CD4-positive, alpha-beta T cell treated with Interferon gamma for 1 hour (primary cell): ENCODE measurements around the gene NEURL3.
"Not testable (repeated sequence)": the region's sequence is repeated elsewhere in the genome, so short reads cannot be mapped to it uniquely, and the experiment has no call there.

ENCODE experiments used
- DNase-seq: peaks from one replicate; pipeline ENCODE4 v3.0.0-alpha.2; 2020

Gene NEURL3

DNA sequence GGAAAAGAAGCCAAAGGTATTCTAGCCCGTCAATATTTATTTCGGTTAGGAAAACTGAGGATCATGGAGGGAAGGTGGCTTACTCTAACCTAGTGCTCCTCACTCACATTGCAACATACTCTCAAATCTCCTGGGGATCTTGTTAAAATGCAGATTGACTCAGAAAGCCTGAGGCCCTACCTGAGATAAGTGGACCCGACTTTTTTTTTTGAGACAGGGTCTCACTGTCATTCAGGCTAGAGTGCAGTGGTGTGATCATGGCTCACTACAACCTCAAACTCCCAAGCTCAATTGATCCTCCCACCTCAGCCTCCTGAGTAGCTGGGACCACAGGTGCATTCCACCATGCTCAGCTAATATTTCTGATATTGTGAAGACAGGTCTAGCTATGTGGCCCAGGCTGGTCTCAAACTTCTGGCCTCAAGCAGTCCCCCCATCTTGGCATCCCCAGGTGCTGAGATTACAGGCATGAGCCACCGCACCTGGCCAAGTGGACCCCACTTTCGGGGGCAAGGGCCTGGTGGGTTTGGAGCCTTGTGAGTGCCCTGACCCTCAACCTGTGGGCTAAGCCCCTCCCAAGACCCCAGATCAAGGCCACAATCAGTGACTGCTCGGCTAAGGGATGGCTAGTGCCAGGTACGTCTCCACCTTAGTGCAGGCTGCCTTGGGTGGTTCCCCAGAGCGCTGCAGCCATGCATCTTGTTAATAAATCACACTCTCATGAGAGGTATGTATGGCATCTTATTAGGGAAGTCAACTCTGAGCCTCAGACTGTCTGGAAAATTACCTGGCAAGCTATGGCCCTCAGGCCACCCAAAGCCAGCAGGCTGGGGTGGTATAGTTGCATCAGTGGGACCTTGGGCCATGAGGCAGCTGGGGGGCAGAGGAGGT is 1.1 kb upstream of the NEURL3 start:
- no peak for DNase-seq

DNA sequence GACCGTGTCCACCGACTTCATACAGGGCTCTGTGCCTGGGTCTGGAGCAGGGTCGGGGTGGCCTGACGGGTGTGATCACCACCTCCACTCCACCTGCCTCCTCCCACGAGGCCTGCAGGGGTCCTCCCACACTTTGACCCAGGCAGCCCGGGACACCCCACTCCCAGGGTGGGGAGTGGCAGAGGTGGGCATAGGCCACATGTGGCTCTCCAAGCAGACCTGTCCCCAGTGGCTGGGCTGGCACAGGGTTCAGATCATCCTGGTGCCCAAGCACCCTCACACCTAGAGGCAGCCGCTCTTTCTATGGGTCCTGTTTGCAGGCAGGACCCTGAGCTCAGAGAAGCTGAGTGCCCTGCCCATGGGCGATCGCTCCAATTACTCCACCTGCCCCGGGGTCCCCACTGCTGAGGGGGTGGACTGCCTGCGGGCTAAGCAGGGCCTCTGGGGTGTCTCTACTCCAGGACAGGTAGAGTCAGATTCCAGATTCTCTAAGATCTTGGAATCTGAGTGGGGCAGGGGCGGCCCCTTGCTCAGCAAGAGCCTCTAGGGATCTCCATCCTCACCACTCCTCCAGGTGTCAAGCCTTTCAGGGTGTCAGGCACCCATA is 1.4 kb downstream of the NEURL3 start:
- DNase-seq: no peak

DNA sequence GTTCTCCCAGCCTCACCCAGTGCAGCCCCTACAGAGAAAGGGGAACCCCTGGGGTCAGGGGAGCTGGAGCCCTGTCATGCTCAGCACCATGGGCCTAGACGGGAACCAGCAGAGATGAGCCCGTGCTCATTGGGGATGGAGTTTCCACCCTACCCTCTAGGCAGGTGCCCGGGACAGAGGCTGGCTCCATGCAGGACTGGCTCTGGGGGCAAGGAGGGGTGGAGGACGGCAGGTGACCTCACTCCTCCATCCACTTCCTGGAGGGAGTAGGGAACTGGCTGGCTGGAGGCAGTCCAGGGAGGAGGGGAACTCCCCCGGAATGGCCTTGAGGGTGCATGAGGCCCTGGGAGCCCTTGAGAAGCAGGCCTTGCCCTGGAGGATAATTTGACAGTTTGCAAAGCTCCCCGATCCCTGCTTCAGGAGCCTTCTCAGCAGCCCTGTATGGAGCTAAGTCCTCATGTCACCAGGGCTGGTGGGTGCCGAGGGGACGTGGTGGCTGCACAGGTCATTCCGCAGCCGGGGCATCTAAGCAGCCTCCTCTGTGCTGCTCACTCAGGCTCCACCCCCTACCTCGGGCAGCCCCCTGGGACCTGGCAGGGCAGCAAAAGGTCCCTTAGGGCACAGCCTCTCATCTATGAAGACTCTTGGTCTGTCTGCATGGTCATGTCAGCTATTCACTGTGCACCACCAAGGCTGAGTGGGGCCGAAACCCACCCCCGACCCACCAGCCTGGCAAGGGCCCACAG is 2.1 kb downstream of the NEURL3 start:
- no peak for DNase-seq

DNA sequence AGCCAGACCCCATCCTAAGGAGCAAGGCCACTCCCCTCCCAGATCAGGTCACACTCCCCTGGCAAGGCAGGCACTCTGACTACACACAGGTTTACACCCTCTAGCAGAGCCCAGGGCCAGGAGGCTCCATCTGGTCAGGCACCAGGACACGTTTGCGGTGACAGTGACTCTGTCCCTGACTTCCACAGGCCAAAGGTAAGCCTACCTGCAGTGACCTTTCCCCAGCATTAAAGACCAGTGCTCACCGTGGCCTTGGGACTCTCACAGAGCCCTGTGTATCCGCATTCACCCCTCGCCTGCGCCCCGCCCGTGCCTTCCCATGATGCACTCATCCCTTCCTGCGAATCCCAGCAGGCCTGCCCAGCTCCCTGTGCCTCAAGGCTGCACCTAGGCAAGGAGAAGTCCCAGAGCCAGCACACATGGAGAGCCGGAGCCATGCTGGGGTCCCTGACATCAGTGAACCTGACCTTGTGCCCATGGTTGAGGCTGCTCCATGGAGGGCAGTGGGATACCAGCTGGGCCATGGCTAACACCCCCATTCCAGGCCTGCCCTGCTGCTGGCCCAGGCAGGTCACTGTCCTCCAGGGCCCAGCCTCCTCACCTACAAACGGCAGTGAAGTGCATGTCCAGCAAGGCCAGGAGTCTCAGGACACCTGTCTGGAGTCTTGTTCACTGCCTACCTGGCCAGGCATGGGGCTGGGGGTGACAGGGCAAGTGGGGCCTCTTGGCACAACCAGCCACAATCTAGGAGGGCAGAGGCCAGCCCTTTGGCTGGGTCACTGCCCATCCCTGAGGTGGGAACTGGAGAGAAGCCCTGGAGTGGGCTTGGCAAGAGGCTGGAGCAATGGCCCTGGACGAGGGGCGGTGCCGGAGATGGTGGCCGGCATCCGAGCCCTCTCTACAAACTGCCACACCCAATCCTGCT is 3.0 kb downstream of the NEURL3 start:
- no peak for DNase-seq

DNA sequence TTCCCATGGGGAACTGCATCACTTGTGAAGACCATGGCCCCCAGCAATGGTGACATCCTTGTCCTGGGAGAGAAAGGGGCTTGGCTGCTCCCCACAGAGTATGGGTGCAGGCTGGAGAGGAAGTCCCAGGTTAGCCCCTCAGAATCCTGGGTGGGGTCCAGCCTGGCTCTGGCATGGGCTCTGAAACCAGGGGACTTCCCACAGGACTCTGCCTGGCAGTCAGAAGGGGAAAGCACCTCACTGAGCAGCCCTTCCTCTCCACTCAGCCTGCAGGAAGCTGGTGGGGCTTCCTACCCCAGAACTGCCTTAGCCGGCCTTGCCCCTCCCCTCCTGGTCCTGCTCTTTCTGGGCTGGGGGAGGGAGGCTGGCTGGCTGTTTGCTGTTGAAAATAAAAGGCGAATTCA is 3.7 kb downstream of the NEURL3 start:
- DNase-seq: peak; percentile 23

DNA sequence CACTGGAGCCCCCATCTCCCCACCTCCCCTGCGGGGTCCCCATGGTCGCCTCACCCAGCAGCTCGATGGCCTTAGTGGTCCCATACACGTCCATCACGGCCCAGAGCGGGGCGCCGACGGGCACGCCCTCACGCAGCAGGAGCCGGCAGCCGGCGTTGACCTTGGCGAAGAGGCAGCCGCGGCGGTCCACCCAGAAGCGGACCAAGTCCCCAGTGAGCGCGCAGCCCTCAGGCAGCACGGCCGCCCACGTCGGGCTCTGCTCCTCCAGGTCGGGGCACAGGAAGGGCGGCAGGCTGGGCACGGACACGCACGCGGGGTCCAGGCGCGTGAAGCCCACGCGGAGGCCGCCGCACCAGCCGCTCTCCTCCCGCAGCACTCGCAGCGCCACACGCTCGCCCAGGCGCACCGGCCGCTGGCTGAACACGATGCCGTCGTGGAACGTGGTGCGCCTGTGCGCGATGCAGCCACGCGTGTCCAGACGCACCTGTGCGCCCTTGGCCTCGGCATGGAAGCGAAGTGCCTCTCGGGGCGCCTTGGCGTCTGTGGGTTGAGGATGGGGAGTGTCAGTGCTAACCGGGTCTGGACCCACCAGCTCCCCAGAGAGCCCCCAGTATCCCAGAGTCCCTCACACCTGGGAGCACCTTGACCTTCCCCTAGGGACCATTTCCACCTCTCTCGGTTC is 4.6 kb downstream of the NEURL3 start:
- no peak for DNase-seq

DNA sequence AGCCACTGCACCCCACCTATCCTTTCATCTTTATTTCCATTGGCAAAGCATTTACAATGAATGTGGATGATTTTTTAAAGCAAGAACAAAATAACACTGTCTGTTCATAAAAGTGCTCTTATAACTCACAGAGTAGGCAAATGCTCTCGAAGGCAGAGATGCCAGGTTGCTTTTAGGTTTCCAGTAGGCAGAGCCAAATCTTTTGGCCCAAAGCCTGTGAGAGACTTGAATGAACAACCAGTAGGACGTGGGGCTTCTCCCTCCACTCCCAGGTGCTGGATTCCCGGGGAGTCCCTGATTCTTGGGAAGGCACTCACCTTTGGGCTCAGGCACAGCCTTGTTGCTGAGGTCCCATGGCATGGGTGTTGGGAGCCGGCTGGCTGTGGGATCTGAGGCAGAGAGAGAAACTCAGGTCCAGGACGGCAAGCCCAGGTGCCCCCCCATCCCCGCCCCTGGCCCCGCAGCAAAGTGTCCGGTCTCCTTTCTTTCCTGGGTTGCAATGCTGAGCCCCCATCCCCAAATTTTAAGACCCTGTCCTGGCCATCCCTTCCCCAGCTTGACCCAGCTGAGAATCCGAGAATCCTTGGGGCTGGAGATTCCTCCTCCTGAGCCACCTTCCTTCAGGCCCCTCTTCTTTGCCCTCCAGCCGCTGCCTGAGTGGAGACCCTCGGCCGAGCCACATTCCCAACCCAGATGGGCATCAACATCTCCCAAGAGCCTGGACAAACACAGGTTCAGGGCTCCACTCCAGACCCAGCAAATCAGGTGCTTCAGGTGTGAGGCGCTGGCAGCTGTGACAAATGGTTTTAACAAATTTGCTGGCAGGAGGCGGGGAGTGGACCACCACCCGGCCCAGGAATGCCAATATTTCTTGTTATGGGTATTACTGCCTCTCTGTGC is 5.8 kb downstream of the NEURL3 start:
- DNase-seq: no peak

DNA sequence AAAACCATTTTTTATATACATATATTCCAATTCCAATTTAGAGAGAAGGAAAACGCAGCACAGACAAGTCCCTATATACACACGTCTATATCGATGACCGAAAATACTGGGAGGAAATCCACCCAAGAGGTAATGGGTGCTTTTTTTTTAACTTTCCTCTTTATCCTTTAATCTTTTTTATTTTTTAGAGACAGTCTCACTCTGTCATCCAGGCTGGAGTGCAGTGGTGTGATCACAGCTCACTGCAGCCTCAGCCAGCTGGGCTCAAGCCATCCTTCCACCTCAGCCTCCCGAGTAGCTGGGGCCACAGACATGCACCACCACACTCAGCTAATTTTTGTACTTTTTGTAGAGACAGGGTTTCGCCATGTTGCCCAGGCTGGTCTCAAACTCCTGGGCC is 6.5 kb downstream of the NEURL3 start:
- not testable (repeated sequence) for DNase-seq

DNA sequence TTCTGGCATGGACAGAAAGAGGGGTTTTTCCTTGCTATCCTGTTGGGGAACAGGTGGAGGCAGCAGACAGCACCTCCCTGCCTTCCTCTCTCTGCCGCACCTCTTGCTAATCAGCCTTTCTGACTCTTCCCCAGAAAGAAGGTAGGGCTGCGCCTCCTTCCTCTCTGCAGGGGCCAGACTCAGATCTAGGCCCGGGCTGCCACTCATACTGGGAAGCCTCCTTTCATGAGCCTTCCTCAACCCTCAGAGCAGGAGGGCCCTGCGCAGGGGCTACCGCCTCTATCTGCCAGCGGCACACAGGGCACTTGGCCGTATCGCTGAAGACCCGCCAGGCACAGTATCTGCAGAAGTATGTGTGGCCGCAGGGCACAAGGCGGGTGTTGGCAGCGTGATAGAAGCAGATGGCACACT is 7.1 kb downstream of the NEURL3 start:
- no peak for DNase-seq

DNA sequence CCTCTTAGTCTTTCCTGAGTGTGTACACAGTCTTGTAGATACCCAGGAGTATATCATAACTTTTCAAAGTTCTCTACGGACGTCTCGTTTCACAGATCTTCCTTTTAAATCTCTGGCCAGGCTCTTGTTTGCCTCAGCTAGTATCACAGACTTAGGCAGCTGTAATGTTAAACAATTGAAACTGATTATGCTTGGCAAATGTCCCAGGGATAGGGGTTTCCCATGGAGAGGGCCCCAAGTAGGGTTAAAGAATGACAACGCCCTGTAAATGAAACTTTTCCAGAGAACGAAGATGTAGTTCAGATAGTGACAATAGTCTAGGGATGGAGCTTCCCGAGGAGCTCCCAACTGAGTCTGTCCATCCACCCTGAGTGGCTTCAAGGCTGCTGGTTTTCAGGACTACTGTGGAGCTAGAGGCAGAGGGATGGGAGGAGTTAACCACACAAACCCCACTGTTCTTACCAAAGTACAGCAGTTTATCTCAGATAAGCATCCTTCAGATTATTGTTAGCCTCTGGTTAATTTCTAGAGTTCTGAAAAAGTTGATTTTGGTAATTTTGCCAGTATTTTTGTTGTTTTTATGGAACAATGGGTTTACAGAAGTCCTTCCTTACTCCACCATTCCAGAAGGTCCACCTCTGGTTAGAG is 9.1 kb downstream of the NEURL3 start:
- no peak for DNase-seq

DNA sequence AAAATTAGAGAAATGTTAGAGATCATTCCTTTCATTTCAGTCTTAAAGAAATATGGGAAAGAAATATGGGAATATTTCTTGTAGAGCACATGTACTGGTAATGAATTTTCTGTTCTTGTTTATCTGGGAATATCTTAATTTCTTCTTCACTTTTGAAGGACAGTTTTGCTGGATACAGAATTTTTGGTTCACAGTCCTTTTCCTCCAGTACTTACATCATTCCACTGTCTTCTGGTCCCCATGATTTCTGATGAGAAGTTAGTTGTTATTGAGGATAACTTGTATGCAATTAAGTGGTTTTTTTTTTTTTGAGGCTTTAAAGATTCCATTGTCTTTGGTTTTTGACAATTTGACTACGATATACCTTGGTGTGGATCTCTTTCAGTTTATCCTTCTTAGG is 11.0 kb downstream of the NEURL3 start:
- DNase-seq: no peak

DNA sequence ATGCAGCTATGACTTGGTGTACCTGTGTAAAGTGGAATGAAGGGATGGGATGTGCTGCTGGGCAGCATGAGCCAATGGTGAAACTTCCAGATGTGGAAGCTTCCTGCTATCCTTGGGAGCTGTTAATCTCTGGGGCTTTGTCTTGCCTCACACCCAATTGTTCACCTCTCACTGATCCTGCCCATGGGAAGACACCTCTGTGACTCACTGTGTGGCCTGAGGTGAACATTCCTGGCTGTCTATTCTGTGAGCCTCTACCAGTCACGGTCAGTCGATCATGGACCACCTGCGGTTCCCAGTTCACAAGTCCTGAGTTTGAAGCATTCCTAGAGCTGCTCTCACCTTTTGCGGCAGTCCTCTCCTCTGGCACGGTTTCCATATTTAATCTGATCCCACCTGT is 12.1 kb downstream of the NEURL3 start:
- no peak for DNase-seq

DNA sequence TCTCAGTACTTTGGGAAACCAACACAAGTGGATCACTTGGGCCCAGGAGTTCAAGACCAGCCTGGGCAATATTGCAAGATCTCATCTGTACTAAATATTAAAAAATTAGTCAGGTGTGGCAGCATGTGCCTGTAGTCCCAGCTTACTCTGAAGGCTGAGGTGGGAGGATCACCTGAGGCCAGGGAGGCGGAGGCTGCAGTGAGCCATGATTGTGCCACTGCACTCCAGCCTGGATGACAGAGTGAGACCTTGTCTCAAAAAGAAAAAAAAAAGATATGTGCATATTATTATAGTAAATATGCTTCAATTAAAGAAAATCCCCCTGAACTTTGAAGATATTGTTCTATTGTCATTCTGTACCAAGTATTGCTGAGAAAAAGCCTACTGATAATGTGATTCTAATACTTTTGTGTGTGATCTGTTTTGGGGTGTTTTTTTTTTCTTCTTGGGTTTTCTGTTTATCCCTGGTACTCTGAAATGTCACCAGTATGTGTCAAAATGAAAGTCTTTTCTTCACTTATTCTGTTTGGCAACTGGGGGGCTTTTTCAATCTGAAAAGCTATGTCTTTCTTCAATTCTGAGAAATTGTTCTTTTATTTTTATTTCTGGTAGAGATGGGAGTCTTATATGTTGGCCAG is 13.2 kb downstream of the NEURL3 start:
- DNase-seq: no peak

DNA sequence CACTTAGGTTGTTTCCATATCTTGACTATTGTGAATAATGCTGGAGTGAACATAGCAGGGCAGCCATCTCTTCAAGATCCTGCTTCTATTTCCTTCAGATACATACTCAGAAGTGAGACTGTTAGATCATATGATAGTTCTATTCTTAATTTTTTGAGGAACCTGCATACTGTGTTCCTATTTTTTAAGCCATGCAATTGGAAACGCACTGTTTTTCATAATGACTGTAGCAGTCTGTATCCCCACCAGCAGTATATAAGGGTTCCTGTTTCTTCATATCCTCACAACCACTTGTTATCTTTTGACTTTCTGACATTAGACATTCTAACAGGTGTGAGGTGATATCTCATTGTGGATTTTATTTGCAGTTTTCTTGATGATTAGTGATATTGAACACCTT is 15.5 kb downstream of the NEURL3 start:
- no peak for DNase-seq

DNA sequence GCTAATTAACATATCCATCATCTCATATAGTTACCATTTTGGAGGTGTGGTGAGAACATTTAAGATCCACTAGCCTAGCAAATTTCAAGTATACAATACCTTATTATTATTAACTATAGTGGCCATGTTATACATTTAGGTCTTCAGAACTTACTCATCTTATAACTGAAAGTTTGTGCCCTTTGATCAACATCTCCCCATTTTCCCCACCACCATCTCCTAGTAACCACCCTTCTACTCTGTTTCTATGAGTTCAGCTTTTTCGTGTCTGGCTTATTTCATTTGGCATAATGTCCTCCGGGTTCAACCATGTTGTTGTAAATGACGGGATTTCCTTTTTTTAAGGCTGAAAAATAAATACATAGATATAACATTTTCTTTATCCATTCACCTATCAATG is 15.9 kb downstream of the NEURL3 start:
- no peak for DNase-seq

DNA sequence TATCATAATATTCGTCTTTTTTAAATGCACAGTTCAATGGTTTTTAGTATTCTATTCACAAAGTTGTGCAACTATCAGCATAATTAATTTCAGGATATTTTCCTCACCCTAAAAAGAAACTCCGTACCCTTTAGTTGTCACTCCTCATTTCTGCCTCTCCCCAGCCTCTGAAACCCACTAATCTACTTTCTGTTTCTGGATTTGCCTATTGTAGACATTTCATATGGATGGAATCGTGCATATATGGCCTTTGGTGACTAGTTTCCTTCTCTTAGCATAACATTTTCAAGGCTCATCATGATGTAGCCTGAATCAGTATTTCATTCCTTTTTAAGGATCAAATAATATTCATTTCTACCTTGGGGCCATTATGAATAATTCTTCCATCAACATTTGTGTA is 18.5 kb downstream of the NEURL3 start:
- no peak for DNase-seq

DNA sequence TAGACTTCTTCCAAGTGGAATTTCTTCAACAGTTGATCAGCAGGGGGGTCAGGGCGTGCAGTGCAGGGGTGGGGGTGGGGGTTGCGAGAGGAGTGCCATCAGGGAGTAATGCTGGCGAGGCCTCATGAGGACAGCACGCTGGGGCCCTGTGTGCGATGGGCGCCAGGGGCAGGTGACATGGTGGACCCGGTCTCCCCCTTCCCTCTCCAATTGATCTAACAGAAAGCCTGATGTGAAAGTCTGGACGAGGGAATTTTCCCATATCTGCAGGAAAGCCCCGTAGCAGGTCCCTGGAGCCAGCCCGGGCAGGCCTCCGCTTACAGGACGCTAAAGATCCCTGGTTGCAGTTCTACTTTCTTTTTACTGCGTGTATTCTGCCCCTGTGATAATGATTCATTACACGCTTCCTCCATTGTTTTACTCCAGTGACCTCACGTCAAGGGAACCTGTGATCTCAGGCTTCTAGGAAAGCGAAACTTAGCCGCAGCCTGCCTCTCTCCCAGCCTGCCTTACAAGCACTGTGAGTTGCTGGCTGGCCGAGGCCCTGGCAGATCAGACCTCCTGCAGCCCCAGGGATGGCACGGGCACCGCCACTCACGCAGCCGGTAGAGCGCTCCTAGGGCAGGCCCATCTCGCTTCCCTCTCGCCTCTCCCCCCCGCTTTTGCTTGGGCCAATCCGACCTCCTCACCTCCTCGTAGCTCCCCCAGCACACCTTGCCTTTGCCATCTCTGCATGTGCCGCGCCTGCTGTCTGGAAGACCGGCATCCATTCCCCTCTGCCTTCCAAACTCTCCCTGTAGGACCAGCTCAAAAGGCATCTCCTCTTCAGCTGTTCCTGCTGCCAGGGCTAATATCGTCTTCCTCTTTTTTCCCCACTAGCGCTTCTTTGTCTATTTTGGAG is 19.2 kb downstream of the NEURL3 start:
- DNase-seq: peak; percentile 90

DNA sequence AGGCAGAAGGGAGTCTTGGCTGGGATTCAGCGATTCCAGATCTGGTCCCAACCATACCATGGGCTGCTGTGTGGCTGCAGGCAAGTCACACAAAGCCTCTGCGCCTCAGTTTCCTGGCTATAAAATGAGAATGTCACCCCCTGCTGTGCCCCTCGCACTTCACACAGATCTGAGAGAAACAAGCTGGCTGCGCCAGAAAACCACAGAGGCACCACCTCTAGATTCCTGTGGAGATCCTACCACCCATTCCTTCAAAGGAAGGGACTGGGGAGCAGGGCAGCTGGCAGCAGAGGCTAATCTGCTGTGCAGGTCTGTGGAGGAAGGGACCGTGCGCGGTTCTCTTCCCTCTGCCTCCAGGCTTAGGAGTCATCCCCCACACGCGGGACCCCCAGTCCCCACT is 19.8 kb downstream of the NEURL3 start:
- DNase-seq: no peak

DNA sequence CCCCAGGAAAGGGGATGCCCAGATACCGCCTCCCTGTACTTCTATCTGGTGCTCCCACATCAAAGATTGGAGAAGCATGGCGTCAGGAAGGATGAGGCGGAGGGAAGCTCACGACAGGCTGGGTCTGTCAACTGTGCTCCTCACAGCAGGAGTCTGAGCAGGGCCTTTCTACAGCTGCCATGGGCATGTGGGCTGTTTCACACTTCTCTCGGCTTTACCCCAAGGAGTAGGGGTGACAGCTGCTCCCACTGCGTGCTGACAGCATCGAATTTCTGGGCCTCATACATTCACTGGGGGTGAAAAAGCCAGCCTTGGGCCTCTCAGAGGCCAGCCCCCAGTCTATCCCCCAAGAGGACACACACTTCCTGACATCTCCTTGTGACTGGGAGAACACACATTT is 21.1 kb downstream of the NEURL3 start:
- no peak for DNase-seq
